Measurements from ENCODE around the gene ATP8A2. TPM values are rescaled to one million over a fixed set of nuclear protein-coding genes. Genes with fewer than 3 reads are reported as not detected.

ATP8A2 gene
- total and polyA plus RNA-seq, 2 of the 4 experiments (the other 2 are of a cell fraction): 0.02 to 0.18 TPM

DNA sequence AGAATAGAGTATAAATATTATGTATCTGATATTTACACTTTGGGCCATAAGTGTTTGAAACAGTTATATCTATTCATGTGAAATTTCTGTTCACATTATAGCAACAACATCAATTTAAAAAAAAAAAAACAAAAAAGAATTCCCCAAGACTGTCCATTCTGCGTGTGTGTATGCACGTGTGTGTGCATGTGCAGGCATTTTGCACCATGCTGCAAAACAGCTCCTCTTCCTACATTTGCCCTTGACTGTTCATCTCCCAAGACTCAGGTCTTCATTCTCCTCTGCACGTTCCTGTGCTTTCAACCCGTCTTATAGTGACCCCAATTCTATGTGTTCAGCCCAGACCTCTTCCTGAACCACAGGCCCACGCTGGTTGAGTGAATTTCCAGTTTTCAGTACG lies 530.7 kb downstream of the ATP8A2 start:
- Histone ChIP-seq H3K9me3 (ENCODE audit: control insufficient read depth, insufficient read depth, low read length) (peaks cover 10% of the 10 kb centered on the region), H4K91ac (ENCODE audit: insufficient read depth, low read depth, low read length) (no peak overlapping the region), H2AK5ac (ENCODE audit: low read depth, low read length) (no peak overlapping the region), H2AK9ac (replicated peaks; ENCODE audit: low read depth, low read length, poor library complexity) (no peak overlapping the region), H3K36me3 (ENCODE audit: control insufficient read depth, insufficient read depth, low read length) (no peaks in the 10 kb centered on the region), H2BK20ac (ENCODE audit: low read depth, low read length) (no peak overlapping the region), H3K4me1 (ENCODE audit: control insufficient read depth, insufficient read depth, low read length) (no peaks in the 10 kb centered on the region), H3K27me3 (ENCODE audit: control insufficient read depth, insufficient read depth, low read length) (no peaks in the 10 kb centered on the region), H4K20me1 (ENCODE audit: insufficient read depth, low read length) (no peaks in the 10 kb centered on the region), H3K56ac (ENCODE audit: extremely low read depth, insufficient read depth, low read length) (no peak overlapping the region), H2AFZ (replicated peaks; ENCODE audit: low read length, poor library complexity) (no peak overlapping the region), H3K9me1 (ENCODE audit: insufficient read depth, low read length) (no peaks in the 10 kb centered on the region), H3K14ac (replicated peaks; ENCODE audit: low read depth, low read length) (no peak overlapping the region), H3K4me3 (ENCODE audit: insufficient read depth, low read depth, low read length) (no peak overlapping the region), H2BK15ac (ENCODE audit: low read depth, low read length) (no peak overlapping the region), H3K18ac (ENCODE audit: low read depth, low read length) (no peak overlapping the region), H3K9ac (ENCODE audit: low read depth, low read length) (no peak overlapping the region), H4K8ac (ENCODE audit: low read depth in 2 of 2, low read length in 2 of 2) (no peak overlapping the region), H4K5ac (ENCODE audit: low read depth, low read length) (no peak overlapping the region), H2BK120ac (ENCODE audit: low read depth, low read length) (no peak overlapping the region), H3K23ac (ENCODE audit: low read depth, low read length) (no peak overlapping the region), H3K79me1 (ENCODE audit: low read depth in 1 of 2, low read length in 2 of 2) (no peaks in the 10 kb centered on the region), H2BK5ac (ENCODE audit: low read depth, low read length, poor library complexity, severe bottlenecking) (no peak overlapping the region), H3K4ac (ENCODE audit: low read depth, low read length) (no peak overlapping the region), H3K27ac (ENCODE audit: insufficient read depth, low read length) (no peak overlapping the region), H3K4me2 (ENCODE audit: low read depth, low read length) (no peak overlapping the region)
- dilution Hi-C loops (cut with HindIII; ENCODE audit: low sequenced_read_pairs, unreplicated experiment): no loop called here
- WGBS, 2 experiments (ENCODE audit: extremely low coverage in 2 of 2, insufficient read length in 1 of 2): 63% methylated on average over 2 of the region's 6 CpGs; no CpG with 5 or more reads in 1 of the 2 experiments
- CTCF ChIA-PET: no interaction called here
- TF ChIP-seq MAFK (IDR thresholded peaks at IDR 0.05; ENCODE audit: low read depth, low read length) (no peak), CEBPB (IDR thresholded peaks at IDR 0.05; ENCODE audit: low read depth, low read length) (no peak), MAZ (IDR thresholded peaks at IDR 0.05; ENCODE audit: borderline replicate concordance, low read depth, low read length) (no peak), POLR2A (IDR thresholded peaks at IDR 0.05; ENCODE audit: low read depth, low read length) (no peak), BHLHE40 (IDR thresholded peaks at IDR 0.05; ENCODE audit: low read depth, low read length) (no peak), FOS (IDR thresholded peaks at IDR 0.05; ENCODE audit: low read depth, low read length) (no peak), RCOR1 (IDR thresholded peaks at IDR 0.05; ENCODE audit: insufficient replicate concordance, low read length) (no peak), MXI1 (IDR thresholded peaks at IDR 0.05; ENCODE audit: borderline replicate concordance, low read depth, low read length) (no peak), USF2 (IDR thresholded peaks at IDR 0.05; ENCODE audit: low read depth, low read length) (no peak), NFE2L2 (IDR thresholded peaks at IDR 0.05; ENCODE audit: low read depth, low read length) (no peak), RFX5 (IDR thresholded peaks at IDR 0.05; ENCODE audit: low read depth, low read length) (no peak)
- TF ChIP-seq, protein P1, sequence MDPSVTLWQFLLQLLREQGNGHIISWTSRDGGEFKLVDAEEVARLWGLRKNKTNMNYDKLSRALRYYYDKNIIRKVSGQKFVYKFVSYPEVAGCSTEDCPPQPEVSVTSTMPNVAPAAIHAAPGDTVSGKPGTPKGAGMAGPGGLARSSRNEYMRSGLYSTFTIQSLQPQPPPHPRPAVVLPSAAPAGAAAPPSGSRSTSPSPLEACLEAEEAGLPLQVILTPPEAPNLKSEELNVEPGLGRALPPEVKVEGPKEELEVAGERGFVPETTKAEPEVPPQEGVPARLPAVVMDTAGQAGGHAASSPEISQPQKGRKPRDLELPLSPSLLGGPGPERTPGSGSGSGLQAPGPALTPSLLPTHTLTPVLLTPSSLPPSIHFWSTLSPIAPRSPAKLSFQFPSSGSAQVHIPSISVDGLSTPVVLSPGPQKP (IDR thresholded peaks at IDR 0.05; ENCODE audit: borderline replicate concordance, low read depth, low read length): no peak
- TF ChIP-seq, protein P2, sequence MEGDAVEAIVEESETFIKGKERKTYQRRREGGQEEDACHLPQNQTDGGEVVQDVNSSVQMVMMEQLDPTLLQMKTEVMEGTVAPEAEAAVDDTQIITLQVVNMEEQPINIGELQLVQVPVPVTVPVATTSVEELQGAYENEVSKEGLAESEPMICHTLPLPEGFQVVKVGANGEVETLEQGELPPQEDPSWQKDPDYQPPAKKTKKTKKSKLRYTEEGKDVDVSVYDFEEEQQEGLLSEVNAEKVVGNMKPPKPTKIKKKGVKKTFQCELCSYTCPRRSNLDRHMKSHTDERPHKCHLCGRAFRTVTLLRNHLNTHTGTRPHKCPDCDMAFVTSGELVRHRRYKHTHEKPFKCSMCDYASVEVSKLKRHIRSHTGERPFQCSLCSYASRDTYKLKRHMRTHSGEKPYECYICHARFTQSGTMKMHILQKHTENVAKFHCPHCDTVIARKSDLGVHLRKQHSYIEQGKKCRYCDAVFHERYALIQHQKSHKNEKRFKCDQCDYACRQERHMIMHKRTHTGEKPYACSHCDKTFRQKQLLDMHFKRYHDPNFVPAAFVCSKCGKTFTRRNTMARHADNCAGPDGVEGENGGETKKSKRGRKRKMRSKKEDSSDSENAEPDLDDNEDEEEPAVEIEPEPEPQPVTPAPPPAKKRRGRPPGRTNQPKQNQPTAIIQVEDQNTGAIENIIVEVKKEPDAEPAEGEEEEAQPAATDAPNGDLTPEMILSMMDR (conservative IDR thresholded peaks at IDR 0.05; ENCODE audit: low read depth, low read length): no peak
- POLR2A ChIA-PET (ENCODE audit: unreplicated experiment): no interaction called here
- DNase-seq (no peak), ATAC-seq (ENCODE audit: low read depth) (no peak)
- intact Hi-C loops (cut with micrococcal nuclease): no loop called here
- no TSS peak for BruUV-seq (replicated peaks)
- in situ Hi-C loops (cut with MboI; ENCODE audit: low sequenced_read_pairs): no loop called here
